Endothelial cell of umbilical vein (primary cell): ENCODE data around the gene MBTPS2. TPM values are rescaled to one million over a fixed set of nuclear protein-coding genes. Genes with fewer than 3 reads are reported as not detected.
"Not testable (repeated sequence)": the region's sequence is repeated elsewhere in the genome, so short reads cannot be mapped to it uniquely, and the experiment has no call there.

Source experiments
- BruUV-seq: library from RNA; stranded (reverse); fragments of 400-500 nt; replicated peaks from 2 replicates; lab custom pipeline; 2021; lab: Mats Ljungman, UMichigan
- CTCF ChIA-PET: fragments of 300-600, 350-600 bp; sonication (Branson Sonifier 250); formaldehyde crosslinking; loops from one replicate; lab custom pipeline; 2021; ENCODE audit warnings: antibody characterized with exemption, inconsistent platforms; lab: Charles Lee
- POLR2A ChIA-PET: fragments of 300-600, 350-600 bp; sonication (Branson Sonifier 250); formaldehyde crosslinking; loops from one replicate; lab custom pipeline; 2021; ENCODE audit warnings: antibody characterized with exemption, inconsistent platforms; lab: Charles Lee
- DNase-seq: peaks from one replicate; pipeline ENCODE4 v3.0.0-alpha.2; 2011; ENCODE audit warnings: low read depth, low spot score
- FAIRE-seq: peaks from 2 replicates; lab custom pipeline; 2011; peaks lifted over from hg19 to GRCh38; lab: Jason Lieb, UNC
- H2AFZ ChIP-seq: 2 replicates; pipeline ENCODE4 v1.6.0; 2012; ENCODE audit warnings: low read depth, low read length, control low read depth, inconsistent platforms
- H3K27ac ChIP-seq: 2 replicates; pipeline ENCODE4 v1.5.1; 2011; ENCODE audit warnings: low read depth, mild to moderate bottlenecking, control low read depth, low read length, moderate library complexity; ENCODE audit not compliant: insufficient read depth
- H3K27me3 ChIP-seq, 2 experiments: 2 replicates each; pipeline versions ENCODE4 v1.6.0 to v1.6.1; 2011; ENCODE audit warnings: low read length in 2 of 2, mixed read lengths in 1 of 2; ENCODE audit not compliant: control insufficient read depth in 2 of 2, insufficient read depth in 2 of 2
- H3K36me3 ChIP-seq, 2 experiments: 2 replicates in 1 of 2; 3 replicates in 1 of 2; pipeline ENCODE4 v1.5.1; 2011; ENCODE audit warnings: low read length in 2 of 2, mild to moderate bottlenecking in 1 of 2, moderate library complexity in 1 of 2; ENCODE audit not compliant: control insufficient read depth in 2 of 2, insufficient read depth in 2 of 2; ENCODE audit errors: extremely low read depth in 1 of 2
- H3K4me1 ChIP-seq: 3 replicates; pipeline ENCODE4 v1.5.1; 2011; ENCODE audit warnings: mild to moderate bottlenecking, low read length; ENCODE audit not compliant: control insufficient read depth, insufficient read depth; ENCODE audit errors: extremely low read depth
- H3K4me2 ChIP-seq: 2 replicates; pipeline ENCODE4 v1.6.1; 2011; ENCODE audit warnings: low read length, control low read depth, mixed read lengths; ENCODE audit not compliant: insufficient read depth
- H3K4me3 ChIP-seq, 3 experiments: fragments of 200-600 bp in 1 of 3; sonication (generic), shearing (Covaris generic) in 1 of 3; replicated peaks in 1 of 3; 2 replicates each; pipeline ENCODE4 v1.5.1; 2011 to 2016; ENCODE audit warnings: control low read depth in 3 of 3, low read length in 3 of 3, mild to moderate bottlenecking in 2 of 3, inconsistent platforms in 1 of 3, low read depth in 1 of 3, moderate library complexity in 1 of 3; ENCODE audit not compliant: insufficient read depth in 1 of 3
- H3K79me2 ChIP-seq: 2 replicates; pipeline ENCODE4 v1.6.0; 2012; ENCODE audit warnings: low read length, inconsistent platforms; ENCODE audit not compliant: control insufficient read depth, insufficient read depth
- H3K9ac ChIP-seq: replicated peaks from 2 replicates; pipeline ENCODE3; 2011; ENCODE audit warnings: low read length, control low read depth; ENCODE audit not compliant: insufficient read depth; ENCODE audit errors: extremely low read depth
- H3K9me1 ChIP-seq: replicated peaks from 3 replicates; pipeline ENCODE4 v1.6.0; 2011; ENCODE audit warnings: mild to moderate bottlenecking, low read length; ENCODE audit not compliant: control insufficient read depth, insufficient read depth; ENCODE audit errors: extremely low read depth
- H3K9me3 ChIP-seq: replicated peaks from 2 replicates; pipeline ENCODE4 v1.5.1; 2012; ENCODE audit warnings: low read length, inconsistent platforms; ENCODE audit not compliant: control insufficient read depth, insufficient read depth
- H4K20me1 ChIP-seq: replicated peaks from 2 replicates; pipeline ENCODE3; 2011; ENCODE audit warnings: mild to moderate bottlenecking, low read length; ENCODE audit not compliant: control insufficient read depth, insufficient read depth; ENCODE audit errors: extremely low read depth
- CTCF ChIP-seq, 2 donors: IDR thresholded peaks; 1 replicate in 1 of 2; 2 replicates in 1 of 2; pipeline ENCODE4 v1.5.1; 2011; ENCODE audit warnings: low read length in 2 of 2, mild to moderate bottlenecking in 2 of 2, moderate library complexity in 2 of 2, control low read depth in 1 of 2, inconsistent platforms in 1 of 2, low read depth in 1 of 2; ENCODE audit not compliant: insufficient read depth in 1 of 2; ENCODE audit errors: extremely low read depth in 1 of 2
- EZH2 ChIP-seq: IDR thresholded peaks from 2 replicates; pipeline ENCODE4 v1.6.1; 2012; ENCODE audit warnings: borderline replicate concordance, low read depth, mild to moderate bottlenecking, moderate library complexity, low read length, inconsistent platforms; ENCODE audit not compliant: severe bottlenecking
- FOS ChIP-seq: IDR thresholded peaks from 2 replicates; pipeline ENCODE4 v1.6.1; 2011; ENCODE audit warnings: mild to moderate bottlenecking, low read length, moderate library complexity, borderline replicate concordance; ENCODE audit not compliant: insufficient read depth
- GATA2 ChIP-seq: IDR thresholded peaks from 2 replicates; pipeline ENCODE4 v1.7.0; 2011; ENCODE audit warnings: low read depth, mild to moderate bottlenecking, moderate library complexity, mixed read lengths, low read length; ENCODE audit not compliant: insufficient read length, insufficient read depth
- JUN ChIP-seq: IDR thresholded peaks from 2 replicates; pipeline ENCODE4 v1.6.1; 2011; ENCODE audit warnings: borderline replicate concordance, low read depth; ENCODE audit not compliant: insufficient read length, insufficient read depth
- MYC ChIP-seq: IDR thresholded peaks from one replicate; pipeline ENCODE4 v1.6.1; 2011; ENCODE audit warnings: mild to moderate bottlenecking, low read depth, low read length
- POLR2A ChIP-seq: IDR thresholded peaks from 2 replicates; pipeline ENCODE4 v1.6.1; 2012; ENCODE audit warnings: low read depth, mild to moderate bottlenecking, control low read depth, low read length
- POLR2AphosphoS5 ChIP-seq: IDR thresholded peaks from 2 replicates; pipeline ENCODE4 v1.6.1; 2012; ENCODE audit warnings: low read depth, mild to moderate bottlenecking, control low read depth, low read length, moderate library complexity; ENCODE audit not compliant: insufficient read depth
- dilution Hi-C: fragments of 300-500 bp; cut with MboI; formaldehyde crosslinking; loops from one replicate; pipeline ENCODE4 v1.15.0; 2019; ENCODE audit warnings: low sequenced_read_pairs; ENCODE audit not compliant: extremely low pct_ligation_motif_present
- intact Hi-C: fragments of 100-400 bp; cut with micrococcal nuclease; formaldehyde crosslinking; loops from one replicate; pipeline ENCODE4 v1.10.0; 2022
- polyA plus RNA-seq, 4 experiments: library from polyadenylated mRNA; depleted of rRNA in 3 of 4; stranded (reverse) in 3 of 4; unstranded in 1 of 4; fragments of >200 nt; gene quantifications; 2 replicates each; pipeline versions ENCODE4 v1.2.1 to v1.2.3, GENCODE V29; 2011 to 2012; ENCODE audit warnings: missing spikeins in 1 of 4
- total RNA-seq: library from RNA; stranded (reverse); gene quantifications from 2 replicates; pipeline ENCODE4 v1.2.3, GENCODE V29; 2021
- TF ChIP-seq, protein P1 (sequence below): IDR thresholded peaks from 2 replicates; pipeline ENCODE4 v1.6.1; 2011; ENCODE audit not compliant: insufficient read depth, insufficient read length

Gene MBTPS2
- total and polyA plus RNA-seq, 2 donors (not counting 3 experiments of a cell fraction or from before 2014, with no cell fraction given), result 11.4 to 16.4 TPM

- H3K36me3 ChIP-seq, result no peaks in the 10 kb centered on the region
- TF ChIP-seq MYC (no peak), GATA2 (no peak), POLR2A (no peak), EZH2 (no peak), FOS (no peak), CTCF (IDR thresholded peaks at IDR 0.05; ENCODE audit: extremely low read depth in 1 of 2, insufficient read depth in 1 of 2, low read depth in 1 of 2, low read length in 2 of 2) (no peak), POLR2AphosphoS5 (no peak), JUN (no peak)
- TF ChIP-seq, protein P1, sequence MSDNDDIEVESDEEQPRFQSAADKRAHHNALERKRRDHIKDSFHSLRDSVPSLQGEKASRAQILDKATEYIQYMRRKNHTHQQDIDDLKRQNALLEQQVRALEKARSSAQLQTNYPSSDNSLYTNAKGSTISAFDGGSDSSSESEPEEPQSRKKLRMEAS, result no peak
- H3K9me3 ChIP-seq, result no peaks in the 10 kb centered on the region
- H3K4me3 ChIP-seq, result no peak overlapping the region
- intact Hi-C loops, result loop anchor here (5.0 kb wide), 1 partner anchor 54 kb away; no protein-coding TSS in a partner anchor
- no peak for FAIRE-seq
- no peak overlapping the region for H2AFZ ChIP-seq
- no peak overlapping the region for H3K9ac ChIP-seq
- H3K27me3 ChIP-seq, result no peaks in the 10 kb centered on the region
- H3K79me2 ChIP-seq, result no peaks in the 10 kb centered on the region
- peaks cover 11% of the 10 kb centered on the region for H3K4me1 ChIP-seq
- ChIA-PET POLR2A (no interaction called here), CTCF (no interaction called here)
- no peak overlapping the region for H3K4me2 ChIP-seq
- BruUV-seq, result no TSS peak
- no peaks in the 10 kb centered on the region for H3K9me1 ChIP-seq
- H4K20me1 ChIP-seq, result no peaks in the 10 kb centered on the region
- no peak for DNase-seq
- dilution Hi-C loops, result no loop called here
- H3K27ac ChIP-seq, result no peak overlapping the region
Measured at GRCh38 chrX:21873063-21873775, 33.8 kb downstream of the MBTPS2 start.

GRCh38 chrX:21874182-21874581 lies 34.8 kb downstream of the MBTPS2 start:
- dilution Hi-C loops, POLR2A ChIA-PET, H3K4me2 ChIP-seq, H3K9me1 ChIP-seq, H3K27ac ChIP-seq, BruUV-seq, FAIRE-seq, H2AFZ ChIP-seq, H3K9me3 ChIP-seq, H4K20me1 ChIP-seq, H3K79me2 ChIP-seq, H3K9ac ChIP-seq, CTCF ChIA-PET, H3K27me3 ChIP-seq, H3K36me3 ChIP-seq, DNase-seq, H3K4me3 ChIP-seq: not testable (repeated sequence)
- intact Hi-C loops, result loop anchor here (5.0 kb wide), 1 partner anchor 53 kb away; no protein-coding TSS in a partner anchor
- peaks cover 11% of the 10 kb centered on the region for H3K4me1 ChIP-seq
